HEK293T (cell line): ENCODE results near the gene STX7.

ENCODE experiments used
- BHLHE40 ChIP-seq: fragments of 450-650 bp; IDR thresholded peaks from 2 replicates; pipeline ENCODE4 v1.6.1; 2016; ENCODE audit warnings: mild to moderate bottlenecking, moderate library complexity, borderline replicate concordance
- CTBP1 ChIP-seq: fragments of 450-650 bp; IDR thresholded peaks from 2 replicates; pipeline ENCODE4 v1.6.1; 2016; ENCODE audit warnings: borderline replicate concordance
- ELF4 ChIP-seq: fragments of 450-650 bp; IDR thresholded peaks from 2 replicates; pipeline ENCODE4 v1.6.1; 2017; ENCODE audit warnings: antibody characterized with exemption
- FOXA1 ChIP-seq: fragments of 450-650 bp; IDR thresholded peaks from 2 replicates; pipeline ENCODE4 v1.6.1; 2016; ENCODE audit warnings: mild to moderate bottlenecking
- FOXK2 ChIP-seq: fragments of 450-650 bp; IDR thresholded peaks from 2 replicates; pipeline ENCODE4 v1.6.1; 2016; ENCODE audit warnings: mild to moderate bottlenecking
- FOXM1 ChIP-seq: fragments of 450-650 bp; IDR thresholded peaks from 2 replicates; pipeline ENCODE4 v1.6.1; 2017; ENCODE audit warnings: mild to moderate bottlenecking, borderline replicate concordance
- HDGF ChIP-seq: fragments of 450-650 bp; IDR thresholded peaks from 2 replicates; pipeline ENCODE4 v1.6.1; 2017; ENCODE audit warnings: antibody characterized with exemption, borderline replicate concordance
- L3MBTL2 ChIP-seq: fragments of 450-650 bp; conservative IDR thresholded peaks from 2 replicates; pipeline ENCODE4 v1.6.1; 2016; ENCODE audit warnings: mild to moderate bottlenecking
- SP1 ChIP-seq: fragments of 450-650 bp; IDR thresholded peaks from 2 replicates; pipeline ENCODE4 v1.6.1; 2017
- SUZ12 ChIP-seq: fragments of 450-650 bp; IDR thresholded peaks from 2 replicates; pipeline ENCODE4 v1.6.1; 2016; ENCODE audit warnings: mild to moderate bottlenecking
- TARDBP ChIP-seq: fragments of 450-650 bp; IDR thresholded peaks from 2 replicates; pipeline ENCODE4 v1.6.1; 2016
- ZNF384 ChIP-seq: fragments of 450-650 bp; IDR thresholded peaks from 2 replicates; pipeline ENCODE4 v1.6.1; 2016
- TF ChIP-seq, protein P1 (sequence below): fragments of 450-650 bp; IDR thresholded peaks from 2 replicates; pipeline ENCODE4 v1.6.1; 2016

DNA sequence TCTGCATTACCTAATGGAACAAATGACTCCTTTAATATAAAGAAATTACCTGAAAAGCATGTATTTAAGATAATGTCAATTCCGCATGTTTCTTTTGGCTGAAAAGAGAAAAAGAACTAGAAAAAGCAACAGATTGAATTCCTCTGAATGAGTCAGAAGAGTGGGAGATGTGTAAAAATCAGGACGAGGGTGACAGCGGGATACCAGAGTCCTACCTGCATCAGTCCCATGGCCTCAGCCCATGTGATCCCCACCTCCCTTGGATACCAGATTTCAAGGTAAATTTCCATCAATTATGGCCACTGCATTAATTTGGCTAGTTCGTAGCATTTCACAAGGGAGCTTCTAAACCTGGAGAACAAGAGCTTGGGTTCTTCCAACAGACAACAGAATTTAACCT, 101.6 kb downstream of the STX7 start:
- TF ChIP-seq HDGF (no peak), SUZ12 (no peak), L3MBTL2 (no peak), ZNF384 (no peak), SP1 (no peak), FOXM1 (no peak), ELF4 (no peak), CTBP1 (no peak), FOXA1 (no peak), FOXK2 (no peak), TARDBP (no peak), BHLHE40 (no peak)
- TF ChIP-seq, protein P1, sequence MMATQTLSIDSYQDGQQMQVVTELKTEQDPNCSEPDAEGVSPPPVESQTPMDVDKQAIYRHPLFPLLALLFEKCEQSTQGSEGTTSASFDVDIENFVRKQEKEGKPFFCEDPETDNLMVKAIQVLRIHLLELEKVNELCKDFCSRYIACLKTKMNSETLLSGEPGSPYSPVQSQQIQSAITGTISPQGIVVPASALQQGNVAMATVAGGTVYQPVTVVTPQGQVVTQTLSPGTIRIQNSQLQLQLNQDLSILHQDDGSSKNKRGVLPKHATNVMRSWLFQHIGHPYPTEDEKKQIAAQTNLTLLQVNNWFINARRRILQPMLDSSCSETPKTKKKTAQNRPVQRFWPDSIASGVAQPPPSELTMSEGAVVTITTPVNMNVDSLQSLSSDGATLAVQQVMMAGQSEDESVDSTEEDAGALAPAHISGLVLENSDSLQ = no peak
